B cell (primary cell): Measurements from ENCODE around the gene MAPT. TPM values are rescaled to one million over a fixed set of nuclear protein-coding genes. Genes with fewer than 3 reads are reported as not detected.

Source experiments
- ATAC-seq: fragments of 200-7000 bp; cut with Tn5 transposase; one replicate; pipeline ENCODE4 v1.10.0; 2021; ENCODE audit warnings: low read depth, mild to moderate bottlenecking, moderate number of reproducible peaks, moderate library complexity
- CTCF ChIA-PET: fragments of 350-600 bp; sonication (Branson Sonifier 250); formaldehyde crosslinking; loops from one replicate; lab custom pipeline; 2021; ENCODE audit warnings: antibody characterized with exemption, inconsistent platforms; lab: Charles Lee
- POLR2A ChIA-PET: fragments of 350-600 bp; sonication (Branson Sonifier 250); formaldehyde crosslinking; loops from one replicate; lab custom pipeline; 2021; ENCODE audit warnings: antibody characterized with exemption; lab: Charles Lee
- DNase-seq: peaks from one replicate; pipeline ENCODE4 v3.0.0; 2013
- H2AFZ ChIP-seq: 2 replicates; pipeline ENCODE4 v1.6.1; 2012; ENCODE audit warnings: mild to moderate bottlenecking, low read depth, low read length; ENCODE audit not compliant: insufficient read depth, poor library complexity, severe bottlenecking
- H3K27ac ChIP-seq, 2 donors: 1 replicate in 1 of 2; 2 replicates in 1 of 2; pipeline ENCODE4 v1.5.1; 2012 to 2013; ENCODE audit warnings: low read length in 2 of 2, mild to moderate bottlenecking in 2 of 2, moderate library complexity in 1 of 2
- H3K27me3 ChIP-seq, 4 experiments: fragments of 200-600 bp in 1 of 4; sonication (generic) in 1 of 4; replicated peaks in 1 of 4; 1 replicate in 2 of 4; 2 replicates in 2 of 4; pipeline versions ENCODE4 v1.6.1 to v1.7.0; 2013 to 2016; ENCODE audit warnings: low read length in 3 of 4, mild to moderate bottlenecking in 2 of 4, mixed read lengths in 1 of 4, moderate library complexity in 1 of 4; ENCODE audit not compliant: insufficient read depth in 4 of 4, control insufficient read depth in 3 of 4; ENCODE audit errors: control extremely low read depth in 1 of 4
- H3K36me3 ChIP-seq, 2 experiments: replicated peaks in 1 of 2; 1 replicate in 1 of 2; 2 replicates in 1 of 2; pipeline versions ENCODE4 v1.6.1 to v1.7.1; 2013; ENCODE audit warnings: low read length in 1 of 2; ENCODE audit not compliant: insufficient read depth in 2 of 2, control insufficient read depth in 1 of 2; ENCODE audit errors: control extremely low read depth in 1 of 2, extremely low read depth in 1 of 2
- H3K4me1 ChIP-seq, 2 donors: fragments of 200-600 bp in 1 of 2; sonication (generic) in 1 of 2; 1 replicate in 1 of 2; 2 replicates in 1 of 2; pipeline versions ENCODE4 v1.5.1 to v1.6.1; 2013 to 2017; ENCODE audit warnings: low read length in 2 of 2; ENCODE audit not compliant: control insufficient read depth in 2 of 2, insufficient read depth in 2 of 2
- H3K4me2 ChIP-seq: replicated peaks from 2 replicates; pipeline ENCODE3; 2012; ENCODE audit warnings: mild to moderate bottlenecking, low read depth, low read length; ENCODE audit not compliant: poor library complexity, severe bottlenecking
- H3K4me3 ChIP-seq, 5 experiments: fragments of 200-600 bp in 1 of 5; sonication (generic) in 1 of 5; 1 replicate in 3 of 5; 2 replicates in 2 of 5; pipeline versions ENCODE4 v1.5.1 to v1.7.0; 2011 to 2016; ENCODE audit warnings: low read length in 4 of 5, mild to moderate bottlenecking in 4 of 5, low read depth in 2 of 5, control low read depth in 1 of 5, moderate library complexity in 1 of 5; ENCODE audit not compliant: insufficient read depth in 1 of 5; ENCODE audit errors: control extremely low read depth in 1 of 5, extremely low read depth in 1 of 5
- H3K79me2 ChIP-seq: fragments of 200-600 bp; sonication (generic); one replicate; pipeline ENCODE4 v1.6.0; 2016; ENCODE audit warnings: low read length; ENCODE audit not compliant: control insufficient read depth, insufficient read depth
- H3K9ac ChIP-seq: fragments of 200-600 bp; sonication (generic); 2 replicates; pipeline ENCODE4 v1.6.1; 2017; ENCODE audit warnings: mild to moderate bottlenecking, low read length, moderate library complexity
- H3K9me3 ChIP-seq, 3 donors: one replicate each; pipeline versions ENCODE4 v1.6.1 to v1.7.1; 2013; ENCODE audit warnings: low read length in 2 of 3; ENCODE audit not compliant: control insufficient read depth in 2 of 3, insufficient read depth in 1 of 3; ENCODE audit errors: control extremely low read depth in 1 of 3
- H4K20me1 ChIP-seq: 2 replicates; pipeline ENCODE4 v1.6.0; 2012; ENCODE audit warnings: mild to moderate bottlenecking, low read length; ENCODE audit not compliant: insufficient read depth, control insufficient read depth, poor library complexity, severe bottlenecking
- H3K27ac Mint-ChIP-seq: one replicate; pipeline ENCODE4 v1.8.0; 2021; ENCODE audit warnings: mixed read lengths
- H3K27me3 Mint-ChIP-seq: one replicate; pipeline ENCODE4 v1.8.0; 2021; ENCODE audit warnings: mixed read lengths
- H3K4me1 Mint-ChIP-seq: one replicate; pipeline ENCODE4 v1.8.0; 2021; ENCODE audit warnings: mixed read lengths
- H3K4me3 Mint-ChIP-seq: one replicate; pipeline ENCODE4 v1.8.0; 2021; ENCODE audit warnings: mixed read lengths
- H3K9me3 Mint-ChIP-seq: one replicate; pipeline ENCODE4 v1.8.0; 2022; ENCODE audit warnings: mixed read lengths; ENCODE audit not compliant: insufficient read depth
- EZH2 ChIP-seq: IDR thresholded peaks from 2 replicates; pipeline ENCODE4 v1.6.1; 2012; ENCODE audit warnings: borderline replicate concordance, low read depth, mild to moderate bottlenecking, moderate library complexity, low read length; ENCODE audit not compliant: insufficient read depth, poor library complexity, severe bottlenecking
- WGBS: methylation state at CpG from one replicate; pipeline ENCODE4 v1.1.5; 2013; ENCODE audit warnings: missing lambda C conversion rate; ENCODE audit not compliant: insufficient coverage; 5-methylcytosine and 5-hydroxymethylcytosine counted together
- intact Hi-C: fragments of 100-400 bp; cut with micrococcal nuclease; formaldehyde crosslinking; loops from one replicate; pipeline ENCODE4 v1.10.0; 2022
- polyA plus RNA-seq: library from polyadenylated mRNA; depleted of rRNA; stranded (reverse); fragments of >200 nt; gene quantifications from 2 replicates; pipeline ENCODE4 v1.2.3, GENCODE V29; 2012
- total RNA-seq, 2 donors: library from RNA; stranded (reverse); fragments of 120-200 nt in 1 of 2; gene quantifications; 1 replicate in 1 of 2; 2 replicates in 1 of 2; pipeline versions ENCODE4 v1.2.3 to v1.2.4, GENCODE V29; 2013 to 2022
- TF ChIP-seq, protein P1 (sequence below): fragments of 200-600 bp; IDR thresholded peaks from one replicate; pipeline ENCODE4 v1.8.0; 2022; ENCODE audit warnings: antibody characterized with exemption, mild to moderate bottlenecking

Gene MAPT
- total and polyA plus RNA-seq, 2 donors (not counting 1 experiment from before 2014, with no cell fraction given), result 0.13 to 0.20 TPM

DNA sequence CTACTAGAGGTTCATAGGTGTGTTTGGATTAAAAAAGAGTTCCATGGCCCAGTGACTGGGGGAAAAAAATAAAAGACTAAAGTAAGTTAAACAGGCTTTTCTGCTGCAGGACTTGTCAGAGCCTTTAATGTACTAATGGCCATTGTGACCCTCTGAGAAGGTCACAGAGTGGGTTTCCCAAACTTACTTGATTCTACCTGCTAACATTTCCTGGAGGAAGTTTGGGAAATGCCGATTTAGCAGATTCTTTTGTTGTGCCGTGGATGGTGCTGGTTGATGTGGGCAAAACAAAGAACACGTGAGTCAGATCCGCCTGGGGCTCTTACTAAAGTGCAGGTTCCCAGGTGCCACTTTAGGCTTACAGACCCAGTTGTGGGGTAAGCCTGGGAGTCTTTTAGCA, 91.1 kb downstream of the MAPT start:
- H3K4me2 ChIP-seq, result no peak overlapping the region
- no peaks in the 10 kb centered on the region for H3K79me2 ChIP-seq
- no peak overlapping the region for H3K4me3 ChIP-seq
- DNase-seq, result no peak
- intact Hi-C loops, result no loop called here
- H3K27me3 ChIP-seq, result no peaks in the 10 kb centered on the region
- ChIA-PET POLR2A (no interaction called here), CTCF (no interaction called here)
- Mint-ChIP-seq H3K9me3 (no peaks in the 10 kb centered on the region), H3K4me3 (no peak overlapping the region), H3K27ac (no peak overlapping the region), H3K27me3 (peaks cover 4% of the 10 kb centered on the region), H3K4me1 (no peaks in the 10 kb centered on the region)
- TF ChIP-seq EZH2, result no peak
- TF ChIP-seq, protein P1, sequence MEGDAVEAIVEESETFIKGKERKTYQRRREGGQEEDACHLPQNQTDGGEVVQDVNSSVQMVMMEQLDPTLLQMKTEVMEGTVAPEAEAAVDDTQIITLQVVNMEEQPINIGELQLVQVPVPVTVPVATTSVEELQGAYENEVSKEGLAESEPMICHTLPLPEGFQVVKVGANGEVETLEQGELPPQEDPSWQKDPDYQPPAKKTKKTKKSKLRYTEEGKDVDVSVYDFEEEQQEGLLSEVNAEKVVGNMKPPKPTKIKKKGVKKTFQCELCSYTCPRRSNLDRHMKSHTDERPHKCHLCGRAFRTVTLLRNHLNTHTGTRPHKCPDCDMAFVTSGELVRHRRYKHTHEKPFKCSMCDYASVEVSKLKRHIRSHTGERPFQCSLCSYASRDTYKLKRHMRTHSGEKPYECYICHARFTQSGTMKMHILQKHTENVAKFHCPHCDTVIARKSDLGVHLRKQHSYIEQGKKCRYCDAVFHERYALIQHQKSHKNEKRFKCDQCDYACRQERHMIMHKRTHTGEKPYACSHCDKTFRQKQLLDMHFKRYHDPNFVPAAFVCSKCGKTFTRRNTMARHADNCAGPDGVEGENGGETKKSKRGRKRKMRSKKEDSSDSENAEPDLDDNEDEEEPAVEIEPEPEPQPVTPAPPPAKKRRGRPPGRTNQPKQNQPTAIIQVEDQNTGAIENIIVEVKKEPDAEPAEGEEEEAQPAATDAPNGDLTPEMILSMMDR, result no peak
- H3K36me3 ChIP-seq, result no peaks in the 10 kb centered on the region
- 85% methylated on average over 4 of the region's 4 CpGs for WGBS
- no peak overlapping the region for H2AFZ ChIP-seq
- H3K9me3 ChIP-seq, result no peaks in the 10 kb centered on the region
- H3K9ac ChIP-seq, result no peak overlapping the region
- H3K4me1 ChIP-seq, result no peaks in the 10 kb centered on the region
- no peak overlapping the region for H3K27ac ChIP-seq
- H4K20me1 ChIP-seq, result no peaks in the 10 kb centered on the region
- ATAC-seq, result no peak

GRCh38 chr17:45986056-45986455, 91.7 kb downstream of the MAPT start:
- TF ChIP-seq, protein P1, result no peak
- TF ChIP-seq EZH2, result no peak
- Mint-ChIP-seq H3K4me3 (no peak overlapping the region), H3K27ac (no peak overlapping the region), H3K9me3 (no peaks in the 10 kb centered on the region), H3K27me3 (peaks cover 4% of the 10 kb centered on the region), H3K4me1 (no peaks in the 10 kb centered on the region)
- Histone ChIP-seq H3K4me2 (no peak overlapping the region), H3K27me3 (no peaks in the 10 kb centered on the region), H3K27ac (no peak overlapping the region), H3K4me1 (no peaks in the 10 kb centered on the region), H2AFZ (no peak overlapping the region), H3K9ac (no peak overlapping the region), H3K9me3 (no peaks in the 10 kb centered on the region), H3K4me3 (no peak overlapping the region), H3K79me2 (no peaks in the 10 kb centered on the region), H4K20me1 (no peaks in the 10 kb centered on the region), H3K36me3 (no peaks in the 10 kb centered on the region)
- WGBS, result 92% methylated on average over 4 of the region's 4 CpGs
- ChIA-PET POLR2A (no interaction called here), CTCF (no interaction called here)
- intact Hi-C loops, result no loop called here
- no peak for DNase-seq
- ATAC-seq, result no peak
